ENCODE data around the gene FGF11.
"Not testable (repeated sequence)": the region's sequence is repeated elsewhere in the genome, so short reads cannot be mapped to it uniquely, and the experiment has no call there.

Gene FGF11

GRCh38 chr17:7478276-7479212, 39.2 kb downstream of the FGF11 start:
- peak; percentile 35 for DNase-seq (ENCODE audit: low read depth, low spot score)

GRCh38 chr17:7479213-7480088, 40.1 kb downstream of the FGF11 start, which contains the start of gene ZBTB4:
Gene ZBTB4, minus strand, starts transcription at chr17:7479631. Its CDS starts 12,830 bp downstream, at chr17:7466801.
- DNase-seq (ENCODE audit: low read depth, low spot score) = peak; percentile 36

- DNase-seq (ENCODE audit: low read depth, low spot score) = no peak
These were observed 40.7 kb downstream of the FGF11 start for GRCh38 chr17:7480089-7480384.

- DNase-seq (ENCODE audit: low read depth, low spot score) = not testable (repeated sequence)
These were observed 42.0 kb downstream of the FGF11 start, which contains the start of gene SLC35G6 for GRCh38 chr17:7481275-7481674. Gene SLC35G6, plus strand, starts transcription at chr17:7481446. Its CDS starts 71 bp downstream, at chr17:7481517.

GRCh38 chr17:7481842-7482741, 42.8 kb downstream of the FGF11 start:
- DNase-seq (ENCODE audit: low read depth, low spot score) = not testable (repeated sequence)

GRCh38 chr17:7482742-7483088, 43.4 kb downstream of the FGF11 start:
- DNase-seq (ENCODE audit: low read depth, low spot score) = not testable (repeated sequence)

- peak; percentile 86 for DNase-seq (ENCODE audit: low read depth, low spot score)
These were observed 44.1 kb downstream of the FGF11 start for GRCh38 chr17:7483255-7484066.

- peak; percentile 97 for DNase-seq (ENCODE audit: low read depth, low spot score)
These were observed 45.0 kb downstream of the FGF11 start, which contains the start of gene POLR2A for GRCh38 chr17:7484067-7484918. Gene POLR2A, plus strand, starts transcription at chr17:7484366.

- DNase-seq (ENCODE audit: low read depth, low spot score) = no peak
These were observed 45.6 kb downstream of the FGF11 start for GRCh38 chr17:7484919-7485377.

- no peak for DNase-seq (ENCODE audit: low read depth, low spot score)
These were observed 46.9 kb downstream of the FGF11 start for GRCh38 chr17:7486181-7486580.

- no peak for DNase-seq (ENCODE audit: low read depth, low spot score)
These were observed 50.8 kb downstream of the FGF11 start for GRCh38 chr17:7490144-7490543.

- no peak for DNase-seq (ENCODE audit: low read depth, low spot score)
These were observed 52.3 kb downstream of the FGF11 start for GRCh38 chr17:7491583-7491982.

GRCh38 chr17:7493941-7494340, 54.6 kb downstream of the FGF11 start:
- no peak for DNase-seq (ENCODE audit: low read depth, low spot score)
